Heart right ventricle (tissue), 16 donors: ENCODE data around the gene SCGB1D4. TPM values are rescaled to one million over a fixed set of nuclear protein-coding genes. Genes with fewer than 3 reads are reported as not detected.
"Not testable (repeated sequence)": the region's sequence is repeated elsewhere in the genome, so short reads cannot be mapped to it uniquely, and the experiment has no call there.

ENCODE experiments used
- ATAC-seq, 8 donors: fragments of 200-7000 bp; cut with Tn5 transposase; one replicate each; pipeline ENCODE4 v1.9.1; 2020; ENCODE audit warnings: mild to moderate bottlenecking in 8 of 8, moderate library complexity in 8 of 8, moderate number of reproducible peaks in 1 of 8
- DNase-seq, 2 donors: peaks; one replicate each; pipeline ENCODE4 v3.0.0-alpha.2; 2020
- H3K27ac ChIP-seq, 10 donors: fragments of 200-600 bp; sonication (generic) in 2 of 10; one replicate each; pipeline versions ENCODE4 v1.5.0 to v1.8.0; 2020 to 2022; ENCODE audit warnings: mild to moderate bottlenecking in 3 of 10
- H3K27me3 ChIP-seq, 7 donors: fragments of 200-600 bp; one replicate each; pipeline ENCODE4 v1.8.0; 2021 to 2022; ENCODE audit warnings: mild to moderate bottlenecking in 2 of 7
- H3K36me3 ChIP-seq, 9 donors: fragments of 200-600 bp; sonication (generic) in 1 of 9; one replicate each; pipeline versions ENCODE4 v1.5.0 to v1.8.0; 2020 to 2022; ENCODE audit warnings: mild to moderate bottlenecking in 2 of 9
- H3K4me1 ChIP-seq, 9 donors: fragments of 200-600 bp; sonication (generic) in 1 of 9; one replicate each; pipeline versions ENCODE4 v1.5.0 to v1.8.0; 2020 to 2022; ENCODE audit warnings: mild to moderate bottlenecking in 4 of 9
- H3K4me3 ChIP-seq, 10 donors: fragments of 200-600 bp; sonication (generic) in 2 of 10; one replicate each; pipeline versions ENCODE4 v1.5.0 to v1.8.0; 2020 to 2022; ENCODE audit warnings: mild to moderate bottlenecking in 7 of 10, moderate library complexity in 2 of 10
- H3K9me3 ChIP-seq, 11 donors: fragments of 200-600 bp in 10 of 11; sonication (generic) in 2 of 11; one replicate each; pipeline versions ENCODE4 v1.5.0 to v1.8.0; 2013 to 2022; ENCODE audit warnings: mild to moderate bottlenecking in 2 of 11, control low read depth in 1 of 11, moderate library complexity in 1 of 11
- CTCF ChIP-seq, 9 donors: fragments of 200-600 bp; sonication (generic) in 2 of 9; IDR thresholded peaks; one replicate each; pipeline versions ENCODE4 v1.5.0 to v1.8.0; 2021 to 2022; ENCODE audit warnings: antibody characterized with exemption in 9 of 9, mild to moderate bottlenecking in 5 of 9, moderate library complexity in 1 of 9
- WGBS, 2 donors: extraction: QIAGEN DNeasy Blood & Tissue Kit; methylation state at CpG; one replicate each; pipeline ENCODE4 v1.1.7; 2013; ENCODE audit warnings: inconsistent platforms in 1 of 2; 5-methylcytosine and 5-hydroxymethylcytosine counted together
- intact Hi-C, 10 donors: fragments of 100-400 bp; cut with DNase I; formaldehyde crosslinking; loops; one replicate each; pipeline versions ENCODE4 v1.11.1 to v1.14.2; 2022
- long read RNA-seq, 3 donors: library from polyadenylated mRNA; unstranded; transcript quantifications; one replicate each; pipeline ENCODE4 v2.0.0, GENCODE V29; 2020 to 2021
- polyA plus RNA-seq, 2 donors: library from polyadenylated mRNA; stranded (reverse); fragments of 200-250 nt; gene quantifications; one replicate each; pipeline ENCODE4 v1.2.3, GENCODE V29; 2013
- total RNA-seq, 10 donors: library from RNA; stranded (reverse); fragmentation: NEBNext Ultra II Directional in 3 of 10; extraction: Animal tissue kit (Norgen Biotek cat#: 25700) in 3 of 10; gene quantifications; one replicate each; pipeline versions ENCODE4 v1.2.1 to v1.2.4, GENCODE V29; 2021 to 2023
- donor health status: Arrhythmogenic right ventricular cardiomyopathy.
- donor health status: ischemic (EF 13 %, LVEDD 7.1; RV severe dilation, severe dysfunction).
- donor health status: healthy with polysubstance abuse.
- donor health status: DM: no; HTN: yes; CAD: no.
- donor health status: DM: no; HTN: no; CAD: no.
- donor health status: ischemic (EF 25% LVEDD 6.9; RV normal size, moderate dysfunction).
- donor health status: ischemic (EF 25% LVEDD 5.7; RV mildly dilated, moderate dysfunction).
- donor health status: healthy.
- donor health status: DM: yes; HTN: yes; CAD: no.
- donor health status: Ischemic cardiomyopathy.
- donor health status: ischemic (EF 35%, LVEDD 5.7; RV mildly dilated, moderate dysfunction).
- donor health status: nonischemic (EF 11% LVEDD 7.7; RV severe dilation, severe dysfunction).
- donor health status: DM: yes; HTN: yes; CAD: no.
- donor health status: PGD.
- donor health status: ischemic (EF 29% LVEDD 5.4; RV normal size, mild dysfunction).
- donor health status: nonischemic (EF 23%, LVEDD 6.1; RV moderate dilation, normal function).

The SCGB1D4 gene, protein sequence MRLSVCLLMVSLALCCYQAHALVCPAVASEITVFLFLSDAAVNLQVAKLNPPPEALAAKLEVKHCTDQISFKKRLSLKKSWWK
- total RNA-seq, result not detected
- not detected for polyA plus RNA-seq
- long read RNA-seq, donor 1, result 0 reads
- long read RNA-seq, donor 2, result 0 reads
- long read RNA-seq, donor 3, result 0 reads

DNA sequence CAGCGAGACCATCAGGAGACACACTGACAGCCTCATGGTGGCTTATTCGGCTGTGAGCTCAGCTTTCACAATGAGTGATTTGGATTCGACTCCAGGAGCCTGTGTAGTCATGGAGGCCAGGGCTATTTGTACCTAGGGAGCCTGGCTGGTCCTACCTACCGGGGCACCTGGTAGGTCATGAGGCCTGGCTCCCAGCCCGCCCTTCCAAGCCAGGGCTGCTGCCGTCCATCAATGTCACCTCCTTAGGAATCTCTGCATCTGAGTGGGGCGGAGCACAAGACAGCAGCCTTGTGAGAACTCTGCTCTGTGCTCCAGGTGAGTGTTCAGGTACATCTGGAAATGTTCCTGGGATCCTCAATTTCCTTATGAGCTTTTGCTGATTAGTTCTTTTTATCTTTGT is at the start of gene SCGB1D4:
Gene SCGB1D4, minus strand, starts transcription at position 101 of the 400 bp plus-strand sequence. Its CDS starts 65 bp downstream, at position 36.
- DNase-seq (no peak), ATAC-seq (no peak)
- WGBS, 2 donors, result 64 to 67% methylated on average over 7 of the region's 7 CpGs
- H3K36me3 ChIP-seq, result no peaks in the 10 kb centered on the region
- H3K4me1 ChIP-seq, result no peaks in the 10 kb centered on the region
- no peak within 1 kb of the TSS for H3K4me3 ChIP-seq
- peaks cover 0 to 49% (median 18%) of the 10 kb centered on the region in 7 donors for H3K27me3 ChIP-seq
- TF ChIP-seq CTCF (IDR thresholded peaks at IDR 0.05), result no peak
- intact Hi-C loops, result no loop called here
- H3K9me3 ChIP-seq, result no peaks in the 10 kb centered on the region
- no peak within 1 kb of the TSS for H3K27ac ChIP-seq

- WGBS, 2 donors, result 91 to 96% methylated on average over 6 of the region's 6 CpGs
- no peaks in the 10 kb centered on the region for H3K27me3 ChIP-seq
- H3K9me3 ChIP-seq, result no peaks in the 10 kb centered on the region
- no peak overlapping the region for H3K27ac ChIP-seq
- no peak for ATAC-seq
- peaks cover 0 to 39% (median 0%) of the 10 kb centered on the region in 9 donors for H3K4me1 ChIP-seq
- H3K36me3 ChIP-seq, result no peaks in the 10 kb centered on the region
- DNase-seq, result no peak
- TF ChIP-seq CTCF (IDR thresholded peaks at IDR 0.05), result no peak
- intact Hi-C loops, result loop anchor here in 1 of 10 donors (1.0 kb wide), 1 partner anchor 26 kb away; no protein-coding TSS in a partner anchor
- no peak overlapping the region for H3K4me3 ChIP-seq
These were observed 47.0 kb upstream of the SCGB1D4 start for GRCh38 chr11:62345861-62346260.

DNA sequence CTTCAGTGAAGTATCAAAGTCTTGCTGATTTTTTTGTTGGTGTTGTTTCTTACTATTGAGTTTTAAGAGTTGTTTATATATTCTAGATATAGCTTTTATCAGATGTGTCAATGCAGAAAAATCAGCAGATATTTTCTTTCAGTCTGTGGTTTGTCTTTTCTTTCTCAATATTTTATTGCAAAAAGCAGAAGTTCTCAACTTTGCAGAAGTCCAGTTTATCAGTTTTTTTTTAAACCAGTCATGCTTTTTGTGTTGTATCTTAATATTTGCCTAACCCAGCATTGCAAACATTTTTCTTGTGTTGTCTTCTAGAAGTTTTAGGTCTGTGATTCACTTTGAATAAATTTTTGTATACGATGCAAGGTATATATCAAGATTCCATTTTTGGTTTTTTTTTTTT is 45.3 kb upstream of the SCGB1D4 start:
- peaks cover 0 to 54% (median 7%) of the 10 kb centered on the region in 9 donors for H3K4me1 ChIP-seq
- no peaks in the 10 kb centered on the region for H3K9me3 ChIP-seq
- intact Hi-C loops, result no loop called here
- no peaks in the 10 kb centered on the region for H3K27me3 ChIP-seq
- H3K27ac ChIP-seq, result peak overlapping the region in 1 of 10 donors; percentile 71
- peak overlapping the region in 1 of 10 donors; percentile 19 for H3K4me3 ChIP-seq
- no peak for ATAC-seq
- DNase-seq, result no peak
- TF ChIP-seq CTCF (IDR thresholded peaks at IDR 0.05), result no peak
- no peaks in the 10 kb centered on the region for H3K36me3 ChIP-seq
- WGBS, 2 donors, result 83 to 89% methylated on average over 1 of the region's 1 CpG

GRCh38 chr11:62343646-62344190 is 44.8 kb upstream of the SCGB1D4 start:
- H3K36me3 ChIP-seq, H3K9me3 ChIP-seq, ATAC-seq, DNase-seq, H3K27me3 ChIP-seq, intact Hi-C loops: not testable (repeated sequence)
- WGBS, 2 donors, result 90 to 91% methylated on average over 7 of the region's 7 CpGs
- H3K4me3 ChIP-seq, result peak overlapping the region in 1 of 10 donors; percentile 8
- peaks cover 0 to 59% (median 7%) of the 10 kb centered on the region in 9 donors for H3K4me1 ChIP-seq
- H3K27ac ChIP-seq, result peak overlapping the region in 1 of 10 donors; percentile 71

GRCh38 chr11:62341588-62341987 is 42.7 kb upstream of the SCGB1D4 start:
- H3K27me3 ChIP-seq, result peaks cover 0 to under 1% (median 0%) of the 10 kb centered on the region in 7 donors
- TF ChIP-seq CTCF (IDR thresholded peaks at IDR 0.05), result no peak
- no peaks in the 10 kb centered on the region for H3K36me3 ChIP-seq
- no peak overlapping the region for H3K4me3 ChIP-seq
- no peak for ATAC-seq
- H3K27ac ChIP-seq, result peak overlapping the region in 3 of 10 donors; percentile 15 to 39 (median 31)
- 67 to 77% methylated on average over 4 of the region's 4 CpGs for WGBS, 2 donors
- H3K9me3 ChIP-seq, result no peaks in the 10 kb centered on the region
- DNase-seq, result no peak
- H3K4me1 ChIP-seq, result peaks cover 0 to 76% (median 12%) of the 10 kb centered on the region in 9 donors
- intact Hi-C loops, result no loop called here
